GM06990 (cell line): ENCODE measurements around the gene EIF4G3.
"Not testable (repeated sequence)": the region's sequence is repeated elsewhere in the genome, so short reads cannot be mapped to it uniquely, and the experiment has no call there.

ENCODE experiments used
- DNase-seq: peaks from one replicate; pipeline ENCODE4 v3.0.0-alpha.2; 2011; ENCODE audit not compliant: insufficient read length; ENCODE audit errors: extremely low read depth
- H3K27me3 ChIP-seq: replicated peaks from 2 replicates; pipeline ENCODE4 v1.6.0; 2011; ENCODE audit warnings: low read length; ENCODE audit not compliant: control insufficient read depth, insufficient read depth
- H3K36me3 ChIP-seq: 2 replicates; pipeline ENCODE4 v1.5.1; 2011; ENCODE audit warnings: low read length; ENCODE audit not compliant: control insufficient read depth, insufficient read depth
- H3K4me3 ChIP-seq: replicated peaks from 2 replicates; pipeline ENCODE4 v1.5.1; 2011; ENCODE audit warnings: low read depth, mild to moderate bottlenecking, control low read depth, low read length
- TF ChIP-seq, protein P1 (sequence below): IDR thresholded peaks from 2 replicates; pipeline ENCODE4 v1.5.1; 2011; ENCODE audit warnings: low read length, control low read depth, mild to moderate bottlenecking, inconsistent platforms; ENCODE audit not compliant: insufficient read depth, poor library complexity, severe bottlenecking

Gene EIF4G3

DNA sequence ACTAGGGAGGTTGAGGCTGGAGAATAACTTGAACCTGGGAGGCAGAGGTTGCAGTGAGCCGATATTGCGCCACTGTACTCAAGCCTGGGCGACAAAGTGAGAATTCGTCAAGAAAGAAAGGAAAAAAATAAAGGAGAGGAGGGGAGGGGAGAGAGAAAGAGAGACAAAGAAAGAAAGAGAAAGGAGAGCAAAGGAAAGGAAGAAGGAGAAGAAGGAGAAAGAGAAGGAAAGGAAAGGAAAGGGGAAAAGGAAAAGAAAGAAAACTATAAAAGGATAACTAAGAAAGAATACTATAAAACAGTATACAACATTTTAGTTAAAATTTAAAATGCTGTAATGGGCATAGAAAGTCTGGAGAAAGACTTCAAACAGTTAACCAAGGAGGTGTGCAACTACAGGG lies 33.6 kb downstream of the EIF4G3 start:
- Histone ChIP-seq H3K36me3 (peaks cover 2% of the 10 kb centered on the region), H3K4me3 (no peak overlapping the region), H3K27me3 (no peaks in the 10 kb centered on the region)
- no peak for DNase-seq
- TF ChIP-seq, protein P1, sequence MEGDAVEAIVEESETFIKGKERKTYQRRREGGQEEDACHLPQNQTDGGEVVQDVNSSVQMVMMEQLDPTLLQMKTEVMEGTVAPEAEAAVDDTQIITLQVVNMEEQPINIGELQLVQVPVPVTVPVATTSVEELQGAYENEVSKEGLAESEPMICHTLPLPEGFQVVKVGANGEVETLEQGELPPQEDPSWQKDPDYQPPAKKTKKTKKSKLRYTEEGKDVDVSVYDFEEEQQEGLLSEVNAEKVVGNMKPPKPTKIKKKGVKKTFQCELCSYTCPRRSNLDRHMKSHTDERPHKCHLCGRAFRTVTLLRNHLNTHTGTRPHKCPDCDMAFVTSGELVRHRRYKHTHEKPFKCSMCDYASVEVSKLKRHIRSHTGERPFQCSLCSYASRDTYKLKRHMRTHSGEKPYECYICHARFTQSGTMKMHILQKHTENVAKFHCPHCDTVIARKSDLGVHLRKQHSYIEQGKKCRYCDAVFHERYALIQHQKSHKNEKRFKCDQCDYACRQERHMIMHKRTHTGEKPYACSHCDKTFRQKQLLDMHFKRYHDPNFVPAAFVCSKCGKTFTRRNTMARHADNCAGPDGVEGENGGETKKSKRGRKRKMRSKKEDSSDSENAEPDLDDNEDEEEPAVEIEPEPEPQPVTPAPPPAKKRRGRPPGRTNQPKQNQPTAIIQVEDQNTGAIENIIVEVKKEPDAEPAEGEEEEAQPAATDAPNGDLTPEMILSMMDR, result no peak

DNA sequence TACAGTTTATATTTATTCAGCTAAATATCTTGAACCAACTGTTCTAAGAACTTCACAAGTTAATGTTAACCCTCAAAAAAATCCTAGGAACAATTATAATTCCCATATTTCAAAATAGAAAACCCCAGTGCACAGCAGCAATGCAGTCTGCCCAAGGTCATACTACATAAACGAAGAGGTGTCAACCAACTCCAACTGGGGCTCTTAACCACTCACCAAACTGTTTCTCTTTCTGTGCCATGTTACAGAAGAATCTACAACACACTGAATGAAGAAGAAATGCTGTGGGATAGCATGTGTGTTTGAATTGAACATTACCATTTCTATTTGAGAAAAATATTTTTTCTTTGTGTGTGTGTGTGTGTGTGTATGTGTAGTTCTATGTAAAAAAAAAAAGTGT lies 35.7 kb downstream of the EIF4G3 start:
- no peak for DNase-seq
- TF ChIP-seq, protein P1, result no peak
- Histone ChIP-seq H3K27me3 (no peaks in the 10 kb centered on the region), H3K36me3 (peaks cover 3% of the 10 kb centered on the region; the same call in 1 of the 2 replicates), H3K4me3 (no peak overlapping the region)

- TF ChIP-seq, protein P1, result no peak
- peaks cover 3% of the 10 kb centered on the region; the same call in 1 of the 2 replicates for H3K36me3 ChIP-seq
- H3K4me3 ChIP-seq, result no peak overlapping the region
- no peaks in the 10 kb centered on the region for H3K27me3 ChIP-seq
- no peak for DNase-seq
These were observed 37.1 kb downstream of the EIF4G3 start for GRCh38 chr1:21139601-21140000.

GRCh38 chr1:21136344-21136743 lies 40.4 kb downstream of the EIF4G3 start:
- not testable (repeated sequence) for H3K4me3 ChIP-seq, H3K36me3 ChIP-seq, H3K27me3 ChIP-seq, DNase-seq

GRCh38 chr1:21131200-21131599 lies 45.5 kb downstream of the EIF4G3 start:
- TF ChIP-seq, protein P1, result no peak
- Histone ChIP-seq H3K36me3 (no peaks in the 10 kb centered on the region; the same call in none of the 2 replicates), H3K27me3 (no peaks in the 10 kb centered on the region), H3K4me3 (no peak overlapping the region)
- no peak for DNase-seq

DNA sequence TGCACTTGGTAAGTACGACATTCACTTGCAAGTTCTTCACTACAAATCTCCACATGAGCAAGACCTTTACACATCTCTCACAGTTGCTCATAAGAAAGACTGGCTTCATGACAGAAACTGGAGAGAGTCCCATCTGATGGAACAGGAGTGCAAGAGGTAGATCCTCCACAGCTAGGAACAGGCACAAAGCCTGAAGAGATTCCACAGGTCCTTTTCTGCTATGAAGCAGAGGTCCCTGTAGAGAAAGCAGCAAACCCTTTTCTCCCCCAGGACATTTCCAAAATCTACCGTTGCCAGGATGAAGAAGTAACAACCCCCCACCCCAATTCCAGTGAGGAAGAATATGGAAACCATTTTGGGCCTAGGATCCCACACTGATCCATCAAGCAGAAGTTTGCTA lies 47.3 kb downstream of the EIF4G3 start:
- no peaks in the 10 kb centered on the region for H3K27me3 ChIP-seq
- no peak for DNase-seq
- no peak overlapping the region for H3K4me3 ChIP-seq
- H3K36me3 ChIP-seq, result no peaks in the 10 kb centered on the region; the same call in none of the 2 replicates
- TF ChIP-seq, protein P1, result no peak
